NOMO-1 treated with dmso at 0.1 percent for 144 hours (cell line): ENCODE results near the gene NUDT3.
A peak's percentile ranks its signal among the peaks of the same experiment; 100 is the strongest.
"Not testable (repeated sequence)": the region's sequence is repeated elsewhere in the genome, so short reads cannot be mapped to it uniquely, and the experiment has no call there.

Source experiments
- DNase-seq: peaks from one replicate; lab custom pipeline; 2025; ENCODE audit not compliant: unreplicated experiment; lab: John Stamatoyannopoulos, UW

NUDT3 gene

DNA sequence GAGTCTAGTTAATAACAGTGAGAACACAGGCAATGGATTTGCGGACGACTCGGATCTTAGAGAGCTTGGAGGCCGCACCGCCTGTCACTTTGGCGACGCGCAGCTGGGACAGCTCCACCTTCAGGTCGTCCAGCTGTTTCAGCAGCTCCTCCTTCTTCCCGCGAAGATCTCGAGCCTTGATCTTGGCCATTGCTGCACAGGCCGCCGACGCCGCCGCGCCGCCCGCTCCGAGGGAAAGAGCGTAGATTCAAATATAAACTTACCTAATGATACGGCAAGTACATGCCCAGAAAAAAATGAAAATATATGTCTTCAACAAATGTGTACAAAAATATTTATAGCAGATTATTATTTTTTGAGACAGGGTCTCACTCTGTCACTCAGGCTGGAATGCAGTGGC is 129.0 kb downstream of the NUDT3 start:
- DNase-seq, result not testable (repeated sequence)

GRCh38 chr6:34260576-34261267 is 131.7 kb downstream of the NUDT3 start:
- no peak for DNase-seq

GRCh38 chr6:34259529-34260069 is 132.9 kb downstream of the NUDT3 start:
- DNase-seq, result no peak

DNA sequence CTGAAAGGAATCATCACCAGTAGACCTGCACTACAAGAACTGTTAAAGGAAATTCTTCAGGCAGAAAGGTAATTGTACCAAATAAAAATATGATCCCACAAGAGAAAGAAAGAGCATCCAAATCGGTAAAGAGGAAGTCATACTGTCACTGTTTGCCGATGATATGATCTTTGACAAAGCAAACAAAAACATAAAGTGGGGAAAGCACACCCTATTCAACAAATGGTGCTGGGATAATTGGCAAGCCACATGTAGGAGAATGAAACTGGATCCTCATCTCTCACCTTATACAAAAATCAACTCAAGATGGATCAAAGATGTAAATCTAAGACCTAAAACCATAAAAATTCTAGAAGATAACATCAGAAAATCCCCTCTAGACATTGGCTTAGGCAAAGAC is 140.1 kb downstream of the NUDT3 start:
- DNase-seq, result not testable (repeated sequence)

DNA sequence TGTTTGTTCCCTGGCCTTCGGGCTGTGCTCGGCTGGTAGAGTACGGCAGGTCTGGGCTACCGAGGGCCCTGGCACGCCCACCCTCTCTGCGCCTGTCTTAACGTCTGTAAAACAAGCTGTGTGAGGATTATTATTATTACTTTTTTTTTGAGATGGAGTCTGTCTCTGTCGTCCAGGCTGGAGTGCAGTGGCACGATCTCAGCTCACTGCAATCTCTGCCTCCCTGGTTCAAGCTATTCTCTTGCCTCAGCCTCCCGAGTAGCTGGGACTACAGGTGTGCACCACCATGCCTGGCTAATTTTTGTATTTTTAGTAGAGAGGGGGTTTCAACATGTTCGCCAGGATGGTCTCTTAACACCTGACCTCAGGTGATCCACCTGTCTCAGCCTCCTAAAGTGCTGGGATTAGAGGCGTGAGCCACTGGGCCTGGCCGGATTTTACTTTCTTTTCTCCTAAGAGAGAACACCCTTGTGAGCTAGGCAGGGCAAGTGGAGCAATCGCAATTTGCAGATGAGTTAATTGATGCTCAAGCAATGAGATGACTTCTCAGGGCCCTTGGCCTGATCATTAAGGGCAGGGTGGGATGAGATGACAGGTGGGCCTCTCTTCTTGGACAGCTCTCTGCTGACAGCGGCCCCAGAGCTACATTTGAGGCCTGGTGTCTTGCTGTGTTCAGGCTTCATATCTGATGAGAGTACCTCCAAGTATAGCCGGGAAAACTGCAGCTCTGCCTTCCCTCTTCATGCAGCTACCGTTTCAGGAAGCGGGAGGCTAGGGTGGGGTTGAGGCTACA is 142.8 kb downstream of the NUDT3 start:
- no peak for DNase-seq

DNA sequence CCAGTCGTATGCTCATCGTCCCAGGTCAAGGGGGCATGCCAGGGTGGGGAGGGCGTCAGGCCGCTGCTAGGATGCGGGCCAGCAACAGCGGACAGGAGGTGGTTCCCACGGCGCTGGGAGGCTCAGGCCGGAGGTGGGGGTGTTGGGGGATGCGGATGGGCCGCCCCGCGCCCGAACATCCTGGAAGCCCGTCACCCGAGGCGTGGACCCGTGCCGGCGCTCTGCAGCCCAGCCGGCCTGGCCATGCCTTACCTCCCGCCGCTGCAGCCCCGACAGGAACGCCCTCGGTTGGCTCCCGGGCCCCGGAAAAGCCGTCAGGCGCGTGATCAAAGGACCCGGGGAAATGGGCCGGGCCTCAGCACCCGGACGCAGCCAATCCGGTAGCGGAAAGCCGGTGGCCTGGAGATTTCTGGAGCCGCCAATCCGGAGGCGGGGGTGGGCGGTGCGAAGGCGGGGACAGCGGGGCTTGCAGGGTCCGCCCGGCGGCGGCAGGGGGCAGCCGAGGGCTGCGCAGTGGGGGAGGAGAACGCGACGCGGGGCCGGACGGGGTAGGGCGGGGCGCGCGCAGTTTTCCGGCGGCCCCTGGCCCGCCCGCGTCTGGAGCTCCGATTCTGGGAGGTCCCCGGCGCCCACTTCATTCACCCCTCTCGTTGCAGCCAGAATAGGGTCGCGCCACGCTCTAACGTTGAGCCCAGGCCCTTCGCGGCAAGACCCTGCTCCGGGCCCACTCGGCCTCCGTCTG is 143.6 kb downstream of the NUDT3 start, which contains the start of gene SMIM29:
Gene SMIM29, minus strand, starts transcription at position 280 of the 742 bp plus-strand sequence. CDS start 1,215 bp downstream, outside the sequence.
- DNase-seq, result peak; percentile 93

- DNase-seq, result no peak
These were observed 144.2 kb downstream of the NUDT3 start for GRCh38 chr6:34248198-34248726.

DNA sequence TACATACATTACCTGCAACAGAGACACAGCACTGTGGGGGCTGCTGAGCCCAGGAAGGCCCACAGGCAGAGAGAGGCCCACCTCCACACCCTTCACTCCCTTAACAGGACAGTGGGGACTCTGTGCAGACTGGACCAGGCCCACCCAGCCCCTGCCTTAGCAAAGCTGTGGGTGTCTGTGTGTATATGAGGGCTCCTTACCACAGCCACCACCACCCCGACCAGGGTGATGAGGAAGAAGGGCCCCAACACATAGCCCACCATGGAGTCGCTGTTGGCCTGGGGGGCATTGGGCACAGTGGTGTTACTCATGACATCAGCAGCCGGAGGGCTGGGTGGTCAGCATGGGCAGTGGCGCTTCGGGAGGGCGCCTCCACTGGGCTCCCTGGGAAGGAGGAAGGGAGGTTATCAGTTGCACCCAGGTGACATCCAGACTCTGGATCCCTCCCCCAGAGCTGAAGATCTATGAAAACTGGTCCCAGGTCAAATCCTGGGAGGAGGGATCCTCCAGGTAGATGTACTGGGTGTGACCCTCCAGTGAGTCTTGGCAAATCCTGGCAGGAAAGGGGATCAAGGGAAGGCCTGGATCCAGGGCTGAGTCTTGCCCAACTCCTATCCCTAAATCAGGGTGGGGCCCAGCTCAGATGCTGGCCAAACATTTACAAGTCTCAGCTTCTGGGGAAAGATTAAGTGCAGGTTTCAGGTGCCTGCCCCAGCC is 144.8 kb downstream of the NUDT3 start:
- DNase-seq, result no peak

DNA sequence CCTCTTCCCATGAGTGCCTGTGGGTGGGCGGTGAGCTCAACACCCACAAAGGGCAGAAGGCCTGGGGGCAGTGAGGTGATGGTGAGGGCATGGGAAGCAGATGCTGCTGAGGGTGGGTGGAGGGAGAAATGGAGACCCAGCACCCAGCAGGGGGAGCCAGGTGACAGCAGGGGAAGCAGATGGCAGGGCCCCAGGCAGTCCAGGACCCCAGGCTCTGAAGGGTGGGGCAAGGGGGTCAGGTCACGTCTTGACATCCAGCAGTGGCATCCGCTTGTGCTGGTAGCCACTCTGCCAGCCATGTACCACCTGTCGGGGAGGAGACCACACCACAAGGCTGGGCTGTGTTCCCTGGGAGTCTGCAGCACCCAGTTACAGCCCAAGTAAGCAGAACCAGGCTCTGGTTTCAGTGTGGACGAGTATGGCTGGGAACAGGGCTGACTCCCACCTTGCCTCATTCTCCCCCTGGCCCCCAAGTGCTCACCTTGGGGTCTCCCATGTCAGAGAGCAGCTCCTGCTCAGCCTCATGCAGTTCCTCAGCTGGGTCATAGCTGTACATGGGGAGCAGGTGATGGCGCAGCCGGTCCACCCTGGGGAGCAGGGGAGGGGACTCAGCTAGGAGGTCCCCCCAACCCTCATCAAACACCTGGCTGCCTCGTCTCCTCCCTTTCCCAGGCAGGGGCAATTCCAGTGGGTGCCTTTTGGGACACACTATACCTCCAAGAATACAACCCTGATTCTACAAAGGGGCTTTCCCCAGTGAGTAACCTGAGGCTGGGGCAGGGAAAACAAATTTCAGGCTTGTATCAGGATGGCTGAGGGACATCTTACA is 145.7 kb downstream of the NUDT3 start:
- no peak for DNase-seq

- DNase-seq, result no peak
These were observed 146.3 kb downstream of the NUDT3 start for GRCh38 chr6:34246249-34246562.

DNA sequence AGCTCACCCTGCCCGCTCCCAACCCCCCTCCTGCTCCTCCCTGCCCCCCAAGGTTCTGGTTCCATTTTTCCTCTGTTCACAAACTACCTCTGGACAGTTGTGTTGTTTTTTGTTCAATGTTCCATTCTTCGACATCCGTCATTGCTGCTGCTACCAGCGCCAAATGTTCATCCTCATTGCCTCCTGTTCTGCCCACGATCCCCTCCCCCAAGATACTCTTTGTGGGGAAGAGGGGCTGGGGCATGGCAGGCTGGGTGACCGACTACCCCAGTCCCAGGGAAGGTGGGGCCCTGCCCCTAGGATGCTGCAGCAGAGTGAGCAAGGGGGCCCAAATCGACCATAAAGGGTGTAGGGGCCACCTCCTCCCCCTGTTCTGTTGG is 146.7 kb downstream of the NUDT3 start:
- not testable (repeated sequence) for DNase-seq

GRCh38 chr6:34245032-34245760 is 147.3 kb downstream of the NUDT3 start:
- not testable (repeated sequence) for DNase-seq

DNA sequence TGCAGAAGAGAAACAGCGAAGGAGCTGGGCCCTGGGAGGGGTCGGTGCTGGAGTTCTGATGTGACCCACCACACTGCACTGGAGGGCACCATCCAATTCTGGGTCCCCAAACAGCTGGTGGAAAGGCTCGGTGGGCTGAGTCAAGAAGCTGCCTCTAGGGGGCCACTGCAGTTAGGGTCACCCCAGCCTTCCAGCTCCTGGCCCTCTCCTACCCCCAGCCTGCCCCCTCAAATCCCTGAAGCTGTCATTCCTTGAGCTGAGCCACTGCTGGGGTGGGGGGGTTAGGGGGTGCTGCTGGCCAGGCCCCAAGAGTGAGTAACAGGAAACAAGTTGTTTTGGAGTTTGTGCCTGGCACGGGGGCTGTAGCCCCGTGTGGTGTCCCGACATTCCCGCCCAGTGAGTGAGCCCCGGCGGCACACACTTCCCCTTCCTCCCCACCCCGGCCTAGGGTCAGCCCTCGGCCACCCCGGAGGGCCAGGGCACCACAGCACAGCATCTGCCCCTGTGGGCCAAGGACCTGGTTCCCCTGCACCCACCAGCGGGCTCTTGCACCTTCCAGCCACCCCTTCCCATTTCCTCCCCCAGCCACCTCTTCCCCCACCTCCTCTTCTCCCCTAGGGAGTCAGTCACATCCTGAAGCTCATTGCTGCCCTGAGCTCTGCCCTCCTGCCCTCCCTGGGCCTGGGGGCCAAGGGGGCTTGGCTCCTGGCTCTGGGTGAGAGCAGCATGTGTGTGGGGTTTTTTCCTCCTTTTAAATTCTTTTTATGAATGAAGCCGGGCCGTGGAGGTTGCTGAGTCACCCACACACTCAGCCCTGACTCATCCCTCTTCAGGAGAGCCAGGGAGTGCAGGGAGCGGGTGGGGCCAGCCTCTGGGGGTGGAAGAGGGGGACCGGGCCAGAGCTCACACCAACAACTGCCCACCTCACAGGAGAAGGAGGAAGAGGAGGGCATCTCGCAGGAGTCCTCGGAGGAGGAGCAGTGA is 148.3 kb downstream of the NUDT3 start:
- no peak for DNase-seq

- DNase-seq, result no peak
These were observed 149.2 kb downstream of the NUDT3 start for GRCh38 chr6:34243131-34243771.

- DNase-seq, result no peak
These were observed 150.0 kb downstream of the NUDT3 start for GRCh38 chr6:34242252-34243130.
